ENCODE data around the gene CHP2.
"Not testable (repeated sequence)": the region's sequence is repeated elsewhere in the genome, so short reads cannot be mapped to it uniquely, and the experiment has no call there.

CHP2 gene

DNA sequence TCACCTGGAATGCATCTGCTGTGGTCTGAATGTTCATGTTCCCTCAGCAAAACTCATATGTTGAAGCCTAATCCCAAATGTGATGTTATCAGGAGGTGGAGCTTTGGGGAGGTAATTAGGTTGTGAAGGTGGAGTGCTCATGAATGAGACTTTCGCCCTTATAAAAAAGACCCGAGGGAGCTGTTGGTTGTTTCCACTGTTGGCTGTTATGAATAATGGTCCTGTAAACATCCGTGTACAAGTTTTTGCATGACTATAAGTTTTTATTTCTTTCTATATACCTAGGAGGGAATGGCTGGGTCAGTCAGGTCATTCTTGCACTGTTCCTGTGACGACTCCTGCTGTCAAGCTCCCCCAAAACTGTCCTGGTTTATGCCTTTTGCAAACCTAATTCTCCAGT is 9.6 kb upstream of the CHP2 start:
- H2BK12ac ChIP-seq (ENCODE audit: low read length): no peak overlapping the region
- no peak overlapping the region for H4K91ac ChIP-seq (ENCODE audit: low read depth, low read length)
- no peak overlapping the region for H3K27ac ChIP-seq (ENCODE audit: low read depth, low read length)
- H3K4me3 ChIP-seq (ENCODE audit: low read depth, low read length): no peak overlapping the region
- no peaks in the 10 kb centered on the region for H3K79me1 ChIP-seq (ENCODE audit: low read length)
- no peak overlapping the region for H3K14ac ChIP-seq (ENCODE audit: low read length)
- no peak overlapping the region for H2AFZ ChIP-seq (ENCODE audit: insufficient read depth, low read length, poor library complexity)
- no peaks in the 10 kb centered on the region for H3K4me1 ChIP-seq (ENCODE audit: control insufficient read depth in 1 of 2, insufficient read depth in 2 of 2, low read length in 2 of 2)
- no peaks in the 10 kb centered on the region for H3K36me3 ChIP-seq (ENCODE audit: control insufficient read depth in 1 of 2, insufficient read depth in 2 of 2, low read length in 2 of 2)
- H3K9me3 ChIP-seq (ENCODE audit: insufficient read depth, low read depth, low read length): no peaks in the 10 kb centered on the region
- H2BK120ac ChIP-seq (ENCODE audit: insufficient read depth, low read length, poor library complexity): no peak overlapping the region
- no peaks in the 10 kb centered on the region for H3K79me2 ChIP-seq (ENCODE audit: control insufficient read depth, insufficient read depth, low read length, poor library complexity)
- H3K9ac ChIP-seq (ENCODE audit: low read length): no peak overlapping the region
- H2BK5ac ChIP-seq (ENCODE audit: low read depth, low read length, poor library complexity): no peak overlapping the region
- no peak overlapping the region for H3K4me2 ChIP-seq (ENCODE audit: low read length)
- H3K4ac ChIP-seq (ENCODE audit: low read depth, low read length): no peak overlapping the region
- no peak overlapping the region for H4K12ac ChIP-seq (ENCODE audit: low read depth, low read length)
- no CpG with 5 or more reads among the region's 4 CpGs for WGBS (ENCODE audit: extremely low coverage, insufficient coverage, insufficient read length)
- H4K8ac ChIP-seq (ENCODE audit: low read depth, low read length): no peak overlapping the region
- no peak overlapping the region for H3K23ac ChIP-seq (ENCODE audit: low read length)
- no peak for DNase-seq
- H3K18ac ChIP-seq (ENCODE audit: low read length): no peak overlapping the region
- H3K27me3 ChIP-seq (ENCODE audit: insufficient read depth, low read length): no peaks in the 10 kb centered on the region
- no peak overlapping the region for H2AK5ac ChIP-seq (ENCODE audit: low read length)

- H3K23ac ChIP-seq (ENCODE audit: low read length): no peak overlapping the region
- H2AFZ ChIP-seq (ENCODE audit: insufficient read depth, low read length, poor library complexity): no peak overlapping the region
- H3K9ac ChIP-seq (ENCODE audit: low read length): no peak overlapping the region
- H3K79me1 ChIP-seq (ENCODE audit: low read length): no peaks in the 10 kb centered on the region
- no CpG with 5 or more reads among the region's 1 CpG for WGBS (ENCODE audit: extremely low coverage, insufficient coverage, insufficient read length)
- no peaks in the 10 kb centered on the region for H3K4me1 ChIP-seq (ENCODE audit: control insufficient read depth in 1 of 2, insufficient read depth in 2 of 2, low read length in 2 of 2)
- H2BK12ac ChIP-seq (ENCODE audit: low read length): no peak overlapping the region
- H3K18ac ChIP-seq (ENCODE audit: low read length): no peak overlapping the region
- H3K36me3 ChIP-seq (ENCODE audit: control insufficient read depth in 1 of 2, insufficient read depth in 2 of 2, low read length in 2 of 2): no peaks in the 10 kb centered on the region
- no peak overlapping the region for H3K14ac ChIP-seq (ENCODE audit: low read length)
- no peak overlapping the region for H4K12ac ChIP-seq (ENCODE audit: low read depth, low read length)
- H4K91ac ChIP-seq (ENCODE audit: low read depth, low read length): no peak overlapping the region
- no peak overlapping the region for H3K4me3 ChIP-seq (ENCODE audit: low read depth, low read length)
- no peak overlapping the region for H4K8ac ChIP-seq (ENCODE audit: low read depth, low read length)
- no peak overlapping the region for H2BK5ac ChIP-seq (ENCODE audit: low read depth, low read length, poor library complexity)
- no peaks in the 10 kb centered on the region for H3K27me3 ChIP-seq (ENCODE audit: insufficient read depth, low read length)
- H3K4ac ChIP-seq (ENCODE audit: low read depth, low read length): no peak overlapping the region
- no peak overlapping the region for H2BK120ac ChIP-seq (ENCODE audit: insufficient read depth, low read length, poor library complexity)
- H3K4me2 ChIP-seq (ENCODE audit: low read length): no peak overlapping the region
- no peak overlapping the region for H2AK5ac ChIP-seq (ENCODE audit: low read length)
- DNase-seq: no peak
- no peaks in the 10 kb centered on the region for H3K9me3 ChIP-seq (ENCODE audit: insufficient read depth, low read depth, low read length)
- no peak overlapping the region for H3K27ac ChIP-seq (ENCODE audit: low read depth, low read length)
- no peaks in the 10 kb centered on the region for H3K79me2 ChIP-seq (ENCODE audit: control insufficient read depth, insufficient read depth, low read length, poor library complexity)
Observed at GRCh38 chr16:23748630-23749029, 6.2 kb upstream of the CHP2 start.

DNA sequence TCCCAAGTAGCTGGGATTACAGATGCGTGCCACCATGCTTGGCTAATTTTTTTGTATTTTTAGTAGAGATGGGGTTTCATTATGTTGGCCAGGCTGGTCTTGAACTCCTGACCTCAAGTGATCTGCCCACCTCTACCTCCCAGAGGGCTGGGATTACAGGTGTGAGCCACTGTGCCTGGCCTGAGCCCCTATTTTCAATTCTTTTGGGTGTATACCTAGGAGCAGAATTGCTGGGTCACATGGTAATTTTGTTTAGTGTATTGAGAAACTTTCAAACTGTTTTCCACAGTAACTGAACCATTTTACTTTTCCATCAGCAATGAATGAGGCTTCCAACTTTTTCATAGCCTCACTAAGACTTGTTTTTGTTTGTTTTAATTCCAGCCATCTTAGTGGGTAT is 3.8 kb upstream of the CHP2 start:
- H3K27ac ChIP-seq (ENCODE audit: low read depth, low read length); H4K91ac ChIP-seq (ENCODE audit: low read depth, low read length); H2AFZ ChIP-seq (ENCODE audit: insufficient read depth, low read length, poor library complexity); H3K4me1 ChIP-seq (ENCODE audit: control insufficient read depth in 1 of 2, insufficient read depth in 2 of 2, low read length in 2 of 2); H2BK120ac ChIP-seq (ENCODE audit: insufficient read depth, low read length, poor library complexity); H3K36me3 ChIP-seq (ENCODE audit: control insufficient read depth in 1 of 2, insufficient read depth in 2 of 2, low read length in 2 of 2); H3K27me3 ChIP-seq (ENCODE audit: insufficient read depth, low read length); H3K18ac ChIP-seq (ENCODE audit: low read length); H3K23ac ChIP-seq (ENCODE audit: low read length); H3K14ac ChIP-seq (ENCODE audit: low read length); H2BK5ac ChIP-seq (ENCODE audit: low read depth, low read length, poor library complexity); H4K12ac ChIP-seq (ENCODE audit: low read depth, low read length); DNase-seq; H3K4ac ChIP-seq (ENCODE audit: low read depth, low read length); H3K4me2 ChIP-seq (ENCODE audit: low read length); H3K79me1 ChIP-seq (ENCODE audit: low read length); H3K9me3 ChIP-seq (ENCODE audit: insufficient read depth, low read depth, low read length); H2BK12ac ChIP-seq (ENCODE audit: low read length); H2AK5ac ChIP-seq (ENCODE audit: low read length); H3K9ac ChIP-seq (ENCODE audit: low read length); H4K8ac ChIP-seq (ENCODE audit: low read depth, low read length); H3K4me3 ChIP-seq (ENCODE audit: low read depth, low read length); H3K79me2 ChIP-seq (ENCODE audit: control insufficient read depth, insufficient read depth, low read length, poor library complexity): not testable (repeated sequence)
- WGBS (ENCODE audit: extremely low coverage, insufficient coverage, insufficient read length): no CpG with 5 or more reads among the region's 1 CpG

DNA sequence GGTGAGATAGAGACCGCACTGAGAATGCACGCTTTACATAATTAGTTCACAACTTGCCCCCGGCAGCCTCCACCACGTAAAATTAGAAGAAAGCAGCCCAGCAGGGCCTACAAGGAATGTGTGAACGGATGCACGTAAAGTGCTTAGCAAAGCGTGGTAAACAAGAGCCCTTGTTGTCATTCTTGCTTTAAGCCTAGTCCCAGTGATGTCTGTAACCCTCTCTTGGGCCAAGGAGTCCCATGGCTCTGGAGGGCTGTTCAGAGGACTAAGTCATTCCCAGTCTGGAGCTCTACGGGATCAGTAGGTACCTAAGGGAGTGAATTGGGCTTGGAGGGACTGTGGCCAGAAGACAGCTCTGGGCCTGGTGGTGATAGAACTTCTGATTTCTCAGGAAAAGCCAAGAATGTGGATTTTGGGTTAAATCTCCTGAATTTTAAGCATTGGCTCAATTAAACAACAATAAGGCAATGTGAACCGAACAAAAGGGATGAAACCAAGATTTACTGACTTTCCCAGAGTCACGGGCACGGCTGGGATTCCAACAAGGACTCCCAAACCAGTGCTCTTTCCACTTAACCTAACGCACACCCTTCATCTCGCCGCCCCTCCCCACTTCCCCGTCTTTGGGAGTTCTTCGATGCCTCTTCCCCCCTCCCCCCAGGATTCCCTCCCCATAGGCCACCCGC is 775 bp upstream of the CHP2 start:
- Histone ChIP-seq H3K4me3 (ENCODE audit: low read depth, low read length) (no peak overlapping the region), H3K36me3 (ENCODE audit: control insufficient read depth in 1 of 2, insufficient read depth in 2 of 2, low read length in 2 of 2) (no peaks in the 10 kb centered on the region), H3K18ac (ENCODE audit: low read length) (no peak overlapping the region), H3K4me2 (ENCODE audit: low read length) (peak overlapping the region; percentile 54), H3K4me1 (ENCODE audit: control insufficient read depth in 1 of 2, insufficient read depth in 2 of 2, low read length in 2 of 2) (no peaks in the 10 kb centered on the region), H2BK5ac (ENCODE audit: low read depth, low read length, poor library complexity) (no peak overlapping the region), H3K27me3 (ENCODE audit: insufficient read depth, low read length) (no peaks in the 10 kb centered on the region), H4K12ac (ENCODE audit: low read depth, low read length) (no peak overlapping the region), H2BK12ac (ENCODE audit: low read length) (no peak overlapping the region), H3K79me2 (ENCODE audit: control insufficient read depth, insufficient read depth, low read length, poor library complexity) (no peaks in the 10 kb centered on the region), H3K4ac (ENCODE audit: low read depth, low read length) (no peak overlapping the region), H3K14ac (ENCODE audit: low read length) (no peak overlapping the region), H3K79me1 (ENCODE audit: low read length) (no peaks in the 10 kb centered on the region), H3K23ac (ENCODE audit: low read length) (no peak overlapping the region), H3K27ac (ENCODE audit: low read depth, low read length) (no peak overlapping the region), H3K9me3 (ENCODE audit: insufficient read depth, low read depth, low read length) (peaks cover 9% of the 10 kb centered on the region), H2BK120ac (ENCODE audit: insufficient read depth, low read length, poor library complexity) (no peak overlapping the region), H2AK5ac (ENCODE audit: low read length) (no peak overlapping the region), H3K9ac (ENCODE audit: low read length) (no peak overlapping the region), H4K8ac (ENCODE audit: low read depth, low read length) (no peak overlapping the region), H4K91ac (ENCODE audit: low read depth, low read length) (no peak overlapping the region), H2AFZ (ENCODE audit: insufficient read depth, low read length, poor library complexity) (no peak overlapping the region)
- DNase-seq: no peak
- WGBS (ENCODE audit: extremely low coverage, insufficient coverage, insufficient read length): no CpG with 5 or more reads among the region's 17 CpGs

Data from trophoblast cell (in vitro differentiated cells and primary cell).